ENCODE measurements around the gene GUCY2D.

GRCh38 chr17:8032442-8032841, 30.0 kb downstream of the GUCY2D start:
- TF ChIP-seq, protein P1, sequence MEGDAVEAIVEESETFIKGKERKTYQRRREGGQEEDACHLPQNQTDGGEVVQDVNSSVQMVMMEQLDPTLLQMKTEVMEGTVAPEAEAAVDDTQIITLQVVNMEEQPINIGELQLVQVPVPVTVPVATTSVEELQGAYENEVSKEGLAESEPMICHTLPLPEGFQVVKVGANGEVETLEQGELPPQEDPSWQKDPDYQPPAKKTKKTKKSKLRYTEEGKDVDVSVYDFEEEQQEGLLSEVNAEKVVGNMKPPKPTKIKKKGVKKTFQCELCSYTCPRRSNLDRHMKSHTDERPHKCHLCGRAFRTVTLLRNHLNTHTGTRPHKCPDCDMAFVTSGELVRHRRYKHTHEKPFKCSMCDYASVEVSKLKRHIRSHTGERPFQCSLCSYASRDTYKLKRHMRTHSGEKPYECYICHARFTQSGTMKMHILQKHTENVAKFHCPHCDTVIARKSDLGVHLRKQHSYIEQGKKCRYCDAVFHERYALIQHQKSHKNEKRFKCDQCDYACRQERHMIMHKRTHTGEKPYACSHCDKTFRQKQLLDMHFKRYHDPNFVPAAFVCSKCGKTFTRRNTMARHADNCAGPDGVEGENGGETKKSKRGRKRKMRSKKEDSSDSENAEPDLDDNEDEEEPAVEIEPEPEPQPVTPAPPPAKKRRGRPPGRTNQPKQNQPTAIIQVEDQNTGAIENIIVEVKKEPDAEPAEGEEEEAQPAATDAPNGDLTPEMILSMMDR (conservative IDR thresholded peaks at IDR 0.05) = no peak
- TF ChIP-seq ZFX (IDR thresholded peaks at IDR 0.05) = no peak
